ENCODE measurements around the gene PAFAH2. TPM values are rescaled to one million over a fixed set of nuclear protein-coding genes. Genes with fewer than 3 reads are reported as not detected.
"Not testable (repeated sequence)": the region's sequence is repeated elsewhere in the genome, so short reads cannot be mapped to it uniquely, and the experiment has no call there.

Gene PAFAH2
- total and polyA plus RNA-seq, 12 donors: 6.6 to 32.8 (median 13.6) TPM

DNA sequence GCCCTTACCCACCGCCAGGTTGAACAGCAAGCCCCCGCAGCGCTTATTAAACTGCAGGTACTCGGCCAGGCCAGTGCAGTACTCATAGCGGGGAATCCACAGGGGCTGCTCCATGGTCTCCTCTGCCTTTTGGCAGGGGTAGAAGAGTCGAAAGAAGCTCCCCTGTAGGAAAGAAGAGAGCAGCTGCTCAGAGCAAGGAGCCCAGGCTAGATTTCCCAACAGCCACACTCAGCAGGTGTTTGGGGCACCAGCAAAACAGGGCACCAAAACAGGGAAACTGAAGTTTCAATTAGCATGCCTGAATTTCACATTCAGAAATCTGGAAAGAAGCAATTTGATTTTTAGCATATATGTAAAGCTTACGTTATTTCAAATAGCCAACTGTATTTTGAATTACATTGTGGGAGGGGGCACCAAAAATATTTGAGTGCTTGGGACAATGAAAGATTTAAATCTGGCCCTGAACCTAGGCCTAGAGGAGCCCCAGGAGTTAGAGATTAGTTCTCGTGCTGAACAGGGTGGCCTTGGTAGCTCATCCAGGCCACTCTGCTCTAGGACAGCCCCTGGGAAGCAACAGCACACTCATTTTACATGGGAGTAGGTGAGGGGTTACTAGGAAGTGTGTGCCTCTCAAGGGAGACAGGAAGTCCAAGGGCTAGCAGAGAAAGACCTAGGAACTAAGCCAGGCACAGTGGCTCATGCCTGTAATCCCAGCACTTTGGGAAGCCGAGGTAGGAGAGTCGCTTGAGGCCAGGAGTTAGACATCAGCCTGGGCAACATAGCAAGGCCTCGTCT is 8.2 kb downstream of the PAFAH2 start:
- intact Hi-C loops (cut with DNase I): loop anchor here in 1 of 2 donors (10.0 kb wide), 1 partner anchor 165 kb away; no protein-coding TSS in a partner anchor
- no peaks in the 10 kb centered on the region for H3K9me3 ChIP-seq (replicated peaks in 1 of 3)
- no peaks in the 10 kb centered on the region for H3K27me3 ChIP-seq
- no peak for TF ChIP-seq POLR2A (IDR thresholded peaks at IDR 0.05)
- TF ChIP-seq, protein P1, sequence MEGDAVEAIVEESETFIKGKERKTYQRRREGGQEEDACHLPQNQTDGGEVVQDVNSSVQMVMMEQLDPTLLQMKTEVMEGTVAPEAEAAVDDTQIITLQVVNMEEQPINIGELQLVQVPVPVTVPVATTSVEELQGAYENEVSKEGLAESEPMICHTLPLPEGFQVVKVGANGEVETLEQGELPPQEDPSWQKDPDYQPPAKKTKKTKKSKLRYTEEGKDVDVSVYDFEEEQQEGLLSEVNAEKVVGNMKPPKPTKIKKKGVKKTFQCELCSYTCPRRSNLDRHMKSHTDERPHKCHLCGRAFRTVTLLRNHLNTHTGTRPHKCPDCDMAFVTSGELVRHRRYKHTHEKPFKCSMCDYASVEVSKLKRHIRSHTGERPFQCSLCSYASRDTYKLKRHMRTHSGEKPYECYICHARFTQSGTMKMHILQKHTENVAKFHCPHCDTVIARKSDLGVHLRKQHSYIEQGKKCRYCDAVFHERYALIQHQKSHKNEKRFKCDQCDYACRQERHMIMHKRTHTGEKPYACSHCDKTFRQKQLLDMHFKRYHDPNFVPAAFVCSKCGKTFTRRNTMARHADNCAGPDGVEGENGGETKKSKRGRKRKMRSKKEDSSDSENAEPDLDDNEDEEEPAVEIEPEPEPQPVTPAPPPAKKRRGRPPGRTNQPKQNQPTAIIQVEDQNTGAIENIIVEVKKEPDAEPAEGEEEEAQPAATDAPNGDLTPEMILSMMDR (IDR thresholded peaks at IDR 0.05): no peak
- peaks cover 0 to 15% of the 10 kb centered on the region in 2 donors for H3K36me3 ChIP-seq (replicated peaks in 1 of 2)
- DNase-seq: no peak
- WGBS, 4 donors: 83 to 88% (median 87%) methylated on average over 11 of the region's 11 CpGs
- H3K4me3 ChIP-seq: no peak overlapping the region
- H3K4me1 ChIP-seq (replicated peaks in 1 of 2): peaks cover 0 to 7% of the 10 kb centered on the region in 2 donors
- H3K27ac ChIP-seq: no peak overlapping the region

DNA sequence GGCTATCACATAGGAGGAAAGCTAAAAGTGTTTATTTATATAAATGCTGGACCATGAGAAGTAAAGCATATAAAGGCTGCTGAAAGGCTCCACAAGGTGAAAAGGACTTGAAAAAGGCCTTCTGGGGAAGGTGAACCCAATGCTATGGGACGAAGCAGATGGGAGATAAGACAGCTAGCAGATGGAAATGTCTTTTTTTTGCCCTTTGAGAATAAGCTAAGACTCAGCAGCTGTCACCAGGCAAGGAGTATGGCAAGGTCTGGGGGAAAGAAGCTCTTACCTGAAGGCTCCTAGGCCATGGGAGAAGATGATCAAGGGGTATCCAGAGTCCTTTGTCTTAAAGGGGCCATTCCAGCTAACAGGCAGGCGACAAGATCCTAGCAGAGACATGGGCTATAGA is 9.9 kb downstream of the PAFAH2 start:
- H3K9me3 ChIP-seq (replicated peaks in 1 of 3): no peaks in the 10 kb centered on the region
- intact Hi-C loops (cut with DNase I): no loop called here
- no peak for DNase-seq
- no peak overlapping the region for H3K4me3 ChIP-seq
- WGBS, 4 donors: 91 to 97% (median 95%) methylated on average over 2 of the region's 2 CpGs
- H3K27me3 ChIP-seq: no peaks in the 10 kb centered on the region
- TF ChIP-seq, protein P1 (IDR thresholded peaks at IDR 0.05): no peak
- TF ChIP-seq POLR2A (IDR thresholded peaks at IDR 0.05): no peak
- peaks cover 0 to 30% of the 10 kb centered on the region in 2 donors for H3K36me3 ChIP-seq (replicated peaks in 1 of 2)
- H3K4me1 ChIP-seq (replicated peaks in 1 of 2): peaks cover 0 to 7% of the 10 kb centered on the region in 2 donors
- no peak overlapping the region for H3K27ac ChIP-seq

DNA sequence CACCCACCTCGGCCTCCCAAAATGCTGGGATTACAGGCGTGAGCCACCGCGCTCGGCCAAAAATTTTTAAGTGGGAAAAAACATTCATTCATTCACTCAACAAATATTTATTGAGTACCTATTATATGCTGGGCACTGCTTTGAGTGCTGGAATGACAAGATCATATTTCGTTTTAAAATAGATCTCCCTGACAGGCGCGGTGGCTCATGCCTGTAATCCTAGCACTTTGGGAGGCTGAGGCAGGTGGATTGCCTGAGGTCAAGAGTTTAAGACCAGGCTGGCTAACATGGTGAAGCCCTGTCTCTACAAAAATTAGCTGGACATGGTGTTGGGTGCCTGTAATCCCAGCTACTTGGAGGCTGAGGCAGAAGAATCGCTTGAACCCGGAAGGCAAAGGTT is 11.1 kb downstream of the PAFAH2 start:
- H3K27me3 ChIP-seq; H3K4me1 ChIP-seq (replicated peaks in 1 of 2); H3K4me3 ChIP-seq; intact Hi-C loops (cut with DNase I); H3K27ac ChIP-seq; DNase-seq; H3K9me3 ChIP-seq (replicated peaks in 1 of 3): not testable (repeated sequence)
- 94 to 98% (median 97%) methylated on average over 10 of the region's 10 CpGs for WGBS, 4 donors
- H3K36me3 ChIP-seq (replicated peaks in 1 of 2): peaks cover 0 to 42% of the 10 kb centered on the region in 2 donors

DNA sequence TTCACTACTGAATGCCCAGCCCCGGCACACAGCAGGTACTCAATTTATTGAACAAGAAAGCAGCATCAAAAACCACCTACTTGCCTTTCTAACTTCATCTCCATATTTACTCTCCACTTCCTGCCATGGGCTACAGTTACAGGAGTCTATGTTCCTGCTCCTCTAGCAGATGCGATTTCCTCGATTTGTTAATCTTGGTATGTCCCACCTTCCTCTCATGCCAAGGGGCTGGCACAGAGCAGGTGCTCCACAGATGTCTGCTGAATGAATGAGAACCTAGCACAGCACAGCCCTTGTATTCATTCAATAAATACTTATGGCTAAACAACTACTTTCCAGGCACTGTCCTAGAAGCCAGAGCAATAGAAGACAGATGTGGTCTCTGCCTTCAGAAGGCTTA is 12.2 kb downstream of the PAFAH2 start:
- intact Hi-C loops (cut with DNase I): no loop called here
- H3K4me1 ChIP-seq (replicated peaks in 1 of 2): peaks cover 0 to 7% of the 10 kb centered on the region in 2 donors
- no peak for DNase-seq
- TF ChIP-seq, protein P1 (IDR thresholded peaks at IDR 0.05): no peak
- TF ChIP-seq POLR2A (IDR thresholded peaks at IDR 0.05): no peak
- H3K27ac ChIP-seq: no peak overlapping the region
- WGBS, 4 donors: 94 to 99% (median 97%) methylated on average over 3 of the region's 3 CpGs
- H3K4me3 ChIP-seq: no peak overlapping the region
- no peaks in the 10 kb centered on the region for H3K27me3 ChIP-seq
- H3K36me3 ChIP-seq (replicated peaks in 1 of 2): peaks cover 0 to 51% of the 10 kb centered on the region in 2 donors
- H3K9me3 ChIP-seq (replicated peaks in 1 of 3): no peaks in the 10 kb centered on the region

DNA sequence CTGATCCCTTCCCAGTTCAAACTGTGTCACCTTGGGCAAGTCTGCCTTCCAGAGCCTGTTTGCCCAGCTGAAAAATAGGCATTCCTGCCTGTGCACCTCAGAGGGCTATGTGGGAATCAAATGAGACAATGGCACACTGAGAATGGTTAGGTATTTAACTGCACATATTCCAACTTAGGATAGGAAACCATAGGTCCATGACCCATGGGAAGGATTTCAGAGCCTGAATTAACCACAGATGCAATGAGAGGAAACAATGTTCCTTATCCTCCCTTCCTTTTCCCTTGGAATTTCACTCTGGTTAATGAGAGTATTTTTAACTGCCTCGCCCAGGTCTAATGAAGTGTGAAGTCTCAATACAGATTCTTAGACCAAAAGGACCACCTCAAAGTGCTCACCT is 12.7 kb downstream of the PAFAH2 start:
- intact Hi-C loops (cut with DNase I): no loop called here
- H3K27ac ChIP-seq: no peak overlapping the region
- no peaks in the 10 kb centered on the region for H3K27me3 ChIP-seq
- no peak overlapping the region for H3K4me3 ChIP-seq
- no peaks in the 10 kb centered on the region for H3K9me3 ChIP-seq (replicated peaks in 1 of 3)
- no peak for TF ChIP-seq POLR2A (IDR thresholded peaks at IDR 0.05)
- TF ChIP-seq, protein P1 (IDR thresholded peaks at IDR 0.05): no peak
- peaks cover 0 to 6% of the 10 kb centered on the region in 2 donors for H3K4me1 ChIP-seq (replicated peaks in 1 of 2)
- H3K36me3 ChIP-seq (replicated peaks in 1 of 2): peaks cover 0 to 54% of the 10 kb centered on the region in 2 donors
- WGBS, 4 donors: 90 to 95% (median 94%) methylated on average over 1 of the region's 1 CpG
- DNase-seq: no peak

All from adrenal gland (tissue), 12 donors.